ENCODE measurements around the gene FARS2. TPM values are rescaled to one million over a fixed set of nuclear protein-coding genes. Genes with fewer than 3 reads are reported as not detected.

The FARS2 gene
- total RNA-seq, 1 experiment from 2014 or later = 17.8 TPM

- TF ChIP-seq CTCF (conservative IDR thresholded peaks at IDR 0.05; ENCODE audit: low read depth, low read length) (no peak), EZH2 (IDR thresholded peaks at IDR 0.05; ENCODE audit: borderline replicate concordance, low read depth, low read length, poor library complexity, severe bottlenecking) (no peak)
- ChIA-PET CTCF (interaction anchor here (0.7 kb wide), 1 partner anchor 1849 kb away, joined by 3 read pairs; no protein-coding TSS in a partner anchor), POLR2A (ENCODE audit: low non-redundant PET) (no interaction called here)
- Histone ChIP-seq H3K27ac (ENCODE audit: low read depth, low read length, poor library complexity, severe bottlenecking) (no peak overlapping the region), H3K36me3 (ENCODE audit: insufficient read depth, low read length, poor library complexity, severe bottlenecking) (no peaks in the 10 kb centered on the region), H3K27me3 (replicated peaks; ENCODE audit: insufficient read depth, low read depth, low read length, poor library complexity) (no peaks in the 10 kb centered on the region), H3K4me3 (ENCODE audit: low read depth, low read length, poor library complexity, severe bottlenecking) (no peak overlapping the region), H3K4me1 (ENCODE audit: insufficient read depth, low read length, poor library complexity, severe bottlenecking) (peaks cover 18% of the 10 kb centered on the region), H3K9me3 (ENCODE audit: low read depth, low read length, poor library complexity, severe bottlenecking) (no peaks in the 10 kb centered on the region)
- no TSS peak for BruUV-seq (replicated peaks)
- intact Hi-C loops (cut with micrococcal nuclease; ENCODE audit: unreplicated experiment) = no loop called here
- no peak for DNase-seq (ENCODE audit: low spot score)
Measured at GRCh38 chr6:5302220-5302946, 41.1 kb downstream of the FARS2 start.

- CTCF ChIA-PET = interaction anchor here (0.7 kb wide), 1 partner anchor 1850 kb away, joined by 3 read pairs; no protein-coding TSS in a partner anchor
- no peak for TF ChIP-seq CTCF (conservative IDR thresholded peaks at IDR 0.05; ENCODE audit: low read depth, low read length)
- TF ChIP-seq EZH2 (IDR thresholded peaks at IDR 0.05; ENCODE audit: borderline replicate concordance, low read depth, low read length, poor library complexity, severe bottlenecking) = no peak
- POLR2A ChIA-PET (ENCODE audit: low non-redundant PET) = no interaction called here
Measured at GRCh38 chr6:5302995-5303622, 41.8 kb downstream of the FARS2 start.

GRCh38 chr6:5303682-5304081 is 42.4 kb downstream of the FARS2 start:
- Histone ChIP-seq H3K9me3 (ENCODE audit: low read depth, low read length, poor library complexity, severe bottlenecking) (no peaks in the 10 kb centered on the region), H3K27me3 (replicated peaks; ENCODE audit: insufficient read depth, low read depth, low read length, poor library complexity) (no peaks in the 10 kb centered on the region), H3K4me1 (ENCODE audit: insufficient read depth, low read length, poor library complexity, severe bottlenecking) (peaks cover 18% of the 10 kb centered on the region), H3K36me3 (ENCODE audit: insufficient read depth, low read length, poor library complexity, severe bottlenecking) (no peaks in the 10 kb centered on the region), H3K27ac (ENCODE audit: low read depth, low read length, poor library complexity, severe bottlenecking) (no peak overlapping the region), H3K4me3 (ENCODE audit: low read depth, low read length, poor library complexity, severe bottlenecking) (no peak overlapping the region)
- CTCF ChIA-PET = no interaction called here
- intact Hi-C loops (cut with micrococcal nuclease; ENCODE audit: unreplicated experiment) = no loop called here
- TF ChIP-seq EZH2 (IDR thresholded peaks at IDR 0.05; ENCODE audit: borderline replicate concordance, low read depth, low read length, poor library complexity, severe bottlenecking) (no peak), CTCF (conservative IDR thresholded peaks at IDR 0.05; ENCODE audit: low read depth, low read length) (no peak)
- no peak for DNase-seq (ENCODE audit: low spot score)
- BruUV-seq (replicated peaks) = no TSS peak
- POLR2A ChIA-PET (ENCODE audit: low non-redundant PET) = no interaction called here

More at GRCh38 chr6:5302995-5303622, 41.8 kb downstream of the FARS2 start:
- no TSS peak for BruUV-seq (replicated peaks)
- no peaks in the 10 kb centered on the region for H3K9me3 ChIP-seq (ENCODE audit: low read depth, low read length, poor library complexity, severe bottlenecking)
- no peak overlapping the region for H3K4me3 ChIP-seq (ENCODE audit: low read depth, low read length, poor library complexity, severe bottlenecking)
- H3K27ac ChIP-seq (ENCODE audit: low read depth, low read length, poor library complexity, severe bottlenecking) = no peak overlapping the region
- peaks cover 18% of the 10 kb centered on the region for H3K4me1 ChIP-seq (ENCODE audit: insufficient read depth, low read length, poor library complexity, severe bottlenecking)
- no peaks in the 10 kb centered on the region for H3K27me3 ChIP-seq (replicated peaks; ENCODE audit: insufficient read depth, low read depth, low read length, poor library complexity)
- no peaks in the 10 kb centered on the region for H3K36me3 ChIP-seq (ENCODE audit: insufficient read depth, low read length, poor library complexity, severe bottlenecking)
- DNase-seq (ENCODE audit: low spot score) = no peak
- intact Hi-C loops (cut with micrococcal nuclease; ENCODE audit: unreplicated experiment) = no loop called here

Measured in A673 (cell line).